Pancreas (tissue), 10 donors: ENCODE results near the gene EFCAB8. TPM values are rescaled to one million over a fixed set of nuclear protein-coding genes. Genes with fewer than 3 reads are reported as not detected.
"Not testable (repeated sequence)": the region's sequence is repeated elsewhere in the genome, so short reads cannot be mapped to it uniquely, and the experiment has no call there.

Source experiments
- ATAC-seq, 4 donors: fragments of 200-7000 bp; cut with Tn5 transposase; one replicate each; pipeline versions ENCODE4 v1.8.0 to v1.9.1; 2020; ENCODE audit warnings: mild to moderate bottlenecking in 4 of 4, moderate library complexity in 4 of 4
- DNase-seq, 6 donors: peaks; one replicate each; pipeline ENCODE4 v3.0.0-alpha.2; 2020
- FAIRE-seq: peaks from 2 replicates; lab custom pipeline; 2012; peaks lifted over from hg19 to GRCh38; lab: Jason Lieb, UNC
- H3K27ac ChIP-seq, 4 donors: fragments of 200-600 bp; sonication (generic); 1 replicate in 3 of 4; 2 replicates in 1 of 4; pipeline versions ENCODE4 v1.5.0 to v1.8.0; 2020
- H3K27me3 ChIP-seq, 4 donors: fragments of 200-600 bp; one replicate each; pipeline ENCODE4 v1.8.0; 2021
- H3K36me3 ChIP-seq, 3 donors: fragments of 200-600 bp; sonication (generic) in 1 of 3; one replicate each; pipeline versions ENCODE4 v1.5.0 to v1.8.0; 2020 to 2021
- H3K4me1 ChIP-seq, 3 donors: fragments of 200-600 bp; one replicate each; pipeline ENCODE4 v1.8.0; 2021
- H3K4me3 ChIP-seq, 4 donors: fragments of 200-600 bp; sonication (generic) in 2 of 4; one replicate each; pipeline versions ENCODE4 v1.5.0 to v1.8.0; 2020 to 2021
- H3K9me3 ChIP-seq, 4 donors: fragments of 200-600 bp; one replicate each; pipeline ENCODE4 v1.8.0; 2021
- CTCF ChIP-seq, 4 donors: fragments of 200-600 bp; sonication (generic) in 3 of 4; IDR thresholded peaks; one replicate each; pipeline versions ENCODE4 v1.5.0 to v1.8.0; 2021; ENCODE audit warnings: antibody characterized with exemption in 4 of 4
- WGBS, 2 donors: extraction: QIAGEN DNeasy Blood & Tissue Kit; methylation state at CpG; one replicate each; pipeline ENCODE4 v1.1.7; 2013; 5-methylcytosine and 5-hydroxymethylcytosine counted together
- intact Hi-C, 3 donors: fragments of 100-400 bp; cut with DNase I; formaldehyde crosslinking; loops; one replicate each; pipeline versions ENCODE4 v1.11.1 to v1.14.2; 2022
- polyA plus RNA-seq, 2 donors: library from polyadenylated mRNA; stranded (reverse); fragments of 200-250 nt; gene quantifications; one replicate each; pipeline ENCODE4 v1.2.3, GENCODE V29; 2013
- total RNA-seq, 6 donors: library from RNA; stranded (reverse); fragmentation: NEBNext Ultra II Directional in 4 of 6; extraction: Animal tissue kit (Norgen Biotek cat#: 25700) in 4 of 6; gene quantifications; one replicate each; pipeline versions ENCODE4 v1.2.1 to v1.2.4, GENCODE V29; 2021 to 2023
- donor health status: healthy with polysubstance abuse.
- donor health status: DM: no; HTN: no; CAD: no; lungs with moderate emphysema.
- donor health status: DM: no; HTN: no; CAD: no.
- donor health status: control.
- donor health status: control.
- donor health status: Bipolar disorder and iron deficiency.
- donor health status: DM: yes; HTN: yes; CAD: no.
- donor health status: DM: no; HTN: no; CAD: no.
- donor health status: DM: no; HTN: no; CAD: no.
- donor health status: DM: yes; HTN: yes; CAD: no.

Gene EFCAB8
- total and polyA plus RNA-seq, 8 donors = 0.12 to 0.35 (median 0.19) TPM; not detected in 1

- Histone ChIP-seq H3K4me3 (no peak overlapping the region), H3K27me3 (no peaks in the 10 kb centered on the region), H3K27ac (no peak overlapping the region), H3K9me3 (no peaks in the 10 kb centered on the region), H3K36me3 (no peaks in the 10 kb centered on the region), H3K4me1 (no peaks in the 10 kb centered on the region)
- intact Hi-C loops = no loop called here
- no peak for TF ChIP-seq CTCF (IDR thresholded peaks at IDR 0.05)
- 84 to 85% methylated on average over 2 of the region's 2 CpGs for WGBS, 2 donors
- ATAC-seq (no peak), DNase-seq (no peak), FAIRE-seq (no peak)
Observed at GRCh38 chr20:32858189-32858588, 534 bp upstream of the EFCAB8 start.

DNA sequence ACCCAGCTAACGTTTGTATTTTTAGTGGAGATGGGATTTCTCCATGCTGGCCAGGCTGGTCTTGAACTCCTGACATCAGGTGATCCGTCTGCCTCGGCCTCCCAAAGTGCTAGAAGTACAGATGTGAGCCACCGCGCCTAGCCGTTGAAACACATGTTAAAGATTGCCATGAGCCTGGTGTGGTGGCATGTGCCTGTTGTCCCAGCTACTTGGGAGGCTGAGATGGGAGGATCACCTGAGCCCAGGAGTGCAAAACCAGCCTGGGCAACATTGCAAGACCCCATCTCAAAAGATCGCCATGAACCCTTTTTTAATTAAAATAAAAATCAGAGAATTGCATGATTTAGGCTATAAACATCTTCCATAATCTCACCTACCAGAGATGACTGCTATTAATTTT is 2.7 kb downstream of the EFCAB8 start:
- WGBS, 2 donors = 80 to 87% methylated on average over 7 of the region's 7 CpGs
- no peak for ATAC-seq
- Histone ChIP-seq H3K9me3 (no peaks in the 10 kb centered on the region), H3K36me3 (no peaks in the 10 kb centered on the region), H3K4me3 (no peak overlapping the region), H3K27ac (no peak overlapping the region), H3K4me1 (no peaks in the 10 kb centered on the region), H3K27me3 (no peaks in the 10 kb centered on the region)
- no peak for FAIRE-seq
- no peak for DNase-seq
- no peak for TF ChIP-seq CTCF (IDR thresholded peaks at IDR 0.05)
- intact Hi-C loops = no loop called here

DNA sequence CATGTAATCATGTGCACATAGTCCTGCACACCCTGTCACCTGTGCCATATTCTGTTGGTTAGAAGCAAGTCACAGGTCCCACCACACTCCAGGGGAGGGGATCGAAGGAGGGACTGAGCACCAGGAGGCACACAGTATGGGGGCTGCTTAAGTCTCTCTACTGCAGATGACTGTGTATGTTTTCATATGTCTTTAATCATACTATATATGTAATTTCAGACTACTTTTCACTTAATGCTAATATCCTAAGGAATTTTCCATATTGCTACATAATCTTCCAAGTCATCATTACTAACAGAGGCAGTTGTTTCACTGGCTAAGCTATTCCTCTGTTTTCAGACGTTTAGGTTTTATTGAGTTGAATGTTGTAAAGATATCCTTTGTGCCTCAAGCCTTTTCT is 10.8 kb downstream of the EFCAB8 start:
- Histone ChIP-seq H3K4me1 (no peaks in the 10 kb centered on the region), H3K4me3 (no peak overlapping the region), H3K27ac (no peak overlapping the region), H3K36me3 (no peaks in the 10 kb centered on the region), H3K9me3 (no peaks in the 10 kb centered on the region), H3K27me3 (no peaks in the 10 kb centered on the region)
- WGBS, 2 donors = 66 to 70% methylated on average over 2 of the region's 2 CpGs
- DNase-seq (no peak), ATAC-seq (no peak), FAIRE-seq (no peak)
- intact Hi-C loops = no loop called here
- TF ChIP-seq CTCF (IDR thresholded peaks at IDR 0.05) = no peak

- ATAC-seq, H3K4me1 ChIP-seq, H3K27me3 ChIP-seq, H3K9me3 ChIP-seq, H3K27ac ChIP-seq, FAIRE-seq, H3K4me3 ChIP-seq, intact Hi-C loops, H3K36me3 ChIP-seq, DNase-seq: not testable (repeated sequence)
- 90 to 98% methylated on average over 3 of the region's 3 CpGs for WGBS, 2 donors
Observed at GRCh38 chr20:32870526-32870925, 11.8 kb downstream of the EFCAB8 start.

- H3K4me3 ChIP-seq = no peak overlapping the region
- WGBS, 2 donors = 88 to 93% methylated on average over 5 of the region's 5 CpGs
- H3K27me3 ChIP-seq = no peaks in the 10 kb centered on the region
- DNase-seq (peak in 1 of 6 donors; percentile 6), ATAC-seq (no peak), FAIRE-seq (no peak)
- TF ChIP-seq CTCF (IDR thresholded peaks at IDR 0.05) = no peak
- intact Hi-C loops = no loop called here
- H3K36me3 ChIP-seq = no peaks in the 10 kb centered on the region
- H3K4me1 ChIP-seq = no peaks in the 10 kb centered on the region
- H3K27ac ChIP-seq = no peak overlapping the region
- no peaks in the 10 kb centered on the region for H3K9me3 ChIP-seq
Observed at GRCh38 chr20:32870985-32871384, 12.3 kb downstream of the EFCAB8 start.
